ENCODE measurements around the gene SEMA3B.
"Not testable (repeated sequence)": the region's sequence is repeated elsewhere in the genome, so short reads cannot be mapped to it uniquely, and the experiment has no call there.

SEMA3B gene

DNA sequence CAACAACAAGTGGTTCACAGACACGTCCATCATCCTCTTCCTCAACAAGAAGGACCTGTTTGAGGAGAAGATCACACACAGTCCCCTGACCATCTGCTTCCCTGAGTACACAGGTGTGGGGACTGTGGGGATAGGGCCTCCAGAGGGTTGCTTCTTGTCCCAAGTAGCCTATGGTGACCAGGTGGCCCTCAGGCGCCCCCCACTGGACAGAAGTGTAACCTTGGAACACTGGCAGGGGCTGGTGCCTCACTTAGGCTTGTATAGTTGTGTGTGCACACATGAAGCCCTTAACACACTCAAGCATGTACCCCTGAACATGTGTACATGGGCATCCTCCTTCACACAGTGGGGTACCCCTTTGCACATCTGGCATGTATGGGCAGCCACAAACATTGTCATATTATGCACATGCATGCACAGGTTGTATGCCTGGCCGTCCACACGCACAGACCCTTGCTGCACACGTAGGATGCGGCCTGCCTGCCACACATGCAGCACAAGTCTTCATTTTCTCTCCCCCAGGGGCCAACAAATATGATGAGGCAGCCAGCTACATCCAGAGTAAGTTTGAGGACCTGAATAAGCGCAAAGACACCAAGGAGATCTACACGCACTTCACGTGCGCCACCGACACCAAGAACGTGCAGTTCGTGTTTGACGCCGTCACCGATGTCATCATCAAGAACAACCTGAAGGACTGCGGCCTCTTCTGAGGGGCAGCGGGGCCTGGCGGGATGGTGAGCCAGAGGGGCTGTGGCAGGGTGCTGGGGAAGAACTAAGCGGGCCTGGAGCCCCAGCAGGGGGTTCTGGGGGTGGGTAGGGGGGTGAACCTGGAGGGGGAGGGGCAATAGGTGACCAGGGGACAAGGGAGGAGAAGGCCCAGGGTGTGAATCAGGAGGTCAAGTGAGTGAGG, 11.7 kb upstream of the SEMA3B start:
- Histone ChIP-seq H3K4me1 (ENCODE audit: control insufficient read depth, insufficient read depth, low read length, poor library complexity, severe bottlenecking) (peaks cover 7% of the 10 kb centered on the region), H3K36me3 (ENCODE audit: control insufficient read depth, insufficient read depth, low read length) (peaks cover 64% of the 10 kb centered on the region), H3K27me3 (replicated peaks; ENCODE audit: control insufficient read depth, insufficient read depth, low read length, poor library complexity, severe bottlenecking) (no peaks in the 10 kb centered on the region), H3K27ac (ENCODE audit: insufficient read depth, low read length, poor library complexity, severe bottlenecking) (no peak overlapping the region), H3K4me3 (ENCODE audit: insufficient read depth, low read depth, low read length, poor library complexity, severe bottlenecking) (no peak overlapping the region), H3K9me3 (ENCODE audit: control insufficient read depth, low read length) (no peaks in the 10 kb centered on the region)
- no peak for DNase-seq

DNA sequence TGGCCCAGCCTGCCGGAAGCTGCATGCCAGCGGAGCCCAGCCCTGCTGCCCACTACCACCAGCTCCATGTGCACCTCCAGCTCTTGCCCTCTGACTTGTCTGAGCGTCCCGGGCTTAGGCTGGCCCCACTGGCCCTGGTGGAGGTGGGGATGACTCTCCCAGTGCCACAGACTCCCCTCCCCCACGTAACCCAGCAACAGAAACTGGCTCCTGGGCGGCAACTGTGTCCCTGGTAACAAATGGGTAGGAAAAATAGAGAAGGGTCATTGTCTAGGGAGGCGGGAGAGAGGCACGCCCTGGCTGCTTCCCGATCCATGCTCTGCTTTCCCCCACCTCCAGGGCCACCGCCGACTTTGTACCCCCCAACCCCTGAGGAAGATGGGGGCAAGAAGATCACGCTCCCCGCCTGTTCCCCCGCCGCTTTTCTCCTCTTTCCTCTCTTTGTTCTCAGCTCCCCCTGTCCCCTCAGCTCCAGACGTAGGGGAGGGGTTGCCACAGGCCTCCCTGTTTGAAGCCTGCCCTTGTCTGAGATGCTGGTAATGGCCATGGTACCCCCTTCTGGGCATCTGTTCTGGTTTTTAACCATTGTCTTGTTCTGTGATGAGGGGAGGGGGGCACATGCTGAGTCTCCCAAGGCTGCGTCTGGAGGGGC, 10.8 kb upstream of the SEMA3B start:
- H3K9me3 ChIP-seq (ENCODE audit: control insufficient read depth, low read length), result no peaks in the 10 kb centered on the region
- H3K27me3 ChIP-seq (replicated peaks; ENCODE audit: control insufficient read depth, insufficient read depth, low read length, poor library complexity, severe bottlenecking), result no peaks in the 10 kb centered on the region
- no peak for DNase-seq
- peaks cover 7% of the 10 kb centered on the region for H3K4me1 ChIP-seq (ENCODE audit: control insufficient read depth, insufficient read depth, low read length, poor library complexity, severe bottlenecking)
- H3K4me3 ChIP-seq (ENCODE audit: insufficient read depth, low read depth, low read length, poor library complexity, severe bottlenecking), result no peak overlapping the region
- H3K36me3 ChIP-seq (ENCODE audit: control insufficient read depth, insufficient read depth, low read length), result peaks cover 54% of the 10 kb centered on the region
- no peak overlapping the region for H3K27ac ChIP-seq (ENCODE audit: insufficient read depth, low read length, poor library complexity, severe bottlenecking)

DNA sequence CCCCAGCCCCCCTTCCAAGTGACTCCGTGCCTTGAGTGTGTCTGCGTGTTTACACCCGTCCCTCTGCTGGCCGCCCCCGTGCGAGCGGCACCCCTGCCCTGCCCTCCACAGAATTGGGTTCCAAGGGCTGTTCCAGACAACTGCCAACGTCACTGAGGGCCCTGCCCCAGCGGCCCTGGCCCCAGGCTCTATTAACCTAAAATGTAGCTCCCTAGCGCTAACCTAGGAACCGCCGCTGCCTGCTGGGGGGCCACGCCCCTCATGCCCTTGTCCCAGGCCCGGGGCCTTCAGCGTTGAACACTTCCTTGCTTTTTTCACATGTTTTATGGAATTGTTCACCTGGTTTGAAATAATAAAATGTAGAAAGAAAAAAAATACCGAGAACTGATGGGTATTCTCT, 10.0 kb upstream of the SEMA3B start:
- DNase-seq, result no peak
- H3K9me3 ChIP-seq (ENCODE audit: control insufficient read depth, low read length), result no peaks in the 10 kb centered on the region
- H3K36me3 ChIP-seq (ENCODE audit: control insufficient read depth, insufficient read depth, low read length), result peaks cover 46% of the 10 kb centered on the region
- H3K27ac ChIP-seq (ENCODE audit: insufficient read depth, low read length, poor library complexity, severe bottlenecking), result no peak overlapping the region
- no peak overlapping the region for H3K4me3 ChIP-seq (ENCODE audit: insufficient read depth, low read depth, low read length, poor library complexity, severe bottlenecking)
- peaks cover 7% of the 10 kb centered on the region for H3K4me1 ChIP-seq (ENCODE audit: control insufficient read depth, insufficient read depth, low read length, poor library complexity, severe bottlenecking)
- no peaks in the 10 kb centered on the region for H3K27me3 ChIP-seq (replicated peaks; ENCODE audit: control insufficient read depth, insufficient read depth, low read length, poor library complexity, severe bottlenecking)

DNA sequence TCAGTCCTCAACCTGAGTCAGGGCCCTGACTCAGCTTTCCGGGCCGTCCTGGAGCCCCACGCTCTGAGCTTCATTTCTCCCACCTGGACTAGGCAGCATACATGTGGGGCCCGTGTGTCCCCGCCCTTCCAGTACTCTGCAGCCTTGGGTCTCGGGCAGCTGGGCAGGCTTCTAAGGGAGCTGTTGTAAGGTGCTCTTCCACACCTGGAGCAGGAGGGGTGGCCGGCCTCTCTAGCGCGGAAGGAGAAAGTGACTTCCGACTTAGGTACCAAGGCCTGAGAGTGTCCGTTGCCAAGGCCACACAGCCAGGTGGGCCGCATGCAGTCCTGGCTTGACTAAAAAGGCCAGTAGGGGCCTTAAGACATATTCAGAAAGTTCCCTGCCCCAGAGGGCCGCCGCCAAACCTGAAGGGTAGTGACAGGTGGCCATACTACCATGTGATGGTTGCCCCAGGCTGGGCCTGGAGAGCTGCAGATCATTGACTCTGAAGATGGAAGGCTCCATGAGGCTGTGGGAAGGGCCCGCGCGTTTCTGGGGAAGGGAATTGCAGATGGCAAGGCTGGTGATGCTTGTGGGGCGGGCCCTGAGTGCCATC, 9.4 kb upstream of the SEMA3B start:
- DNase-seq, result no peak
- H3K27ac ChIP-seq (ENCODE audit: insufficient read depth, low read length, poor library complexity, severe bottlenecking), result peak overlapping the region; percentile 57
- peaks cover 41% of the 10 kb centered on the region for H3K36me3 ChIP-seq (ENCODE audit: control insufficient read depth, insufficient read depth, low read length)
- no peaks in the 10 kb centered on the region for H3K27me3 ChIP-seq (replicated peaks; ENCODE audit: control insufficient read depth, insufficient read depth, low read length, poor library complexity, severe bottlenecking)
- H3K9me3 ChIP-seq (ENCODE audit: control insufficient read depth, low read length), result no peaks in the 10 kb centered on the region
- peaks cover 7% of the 10 kb centered on the region for H3K4me1 ChIP-seq (ENCODE audit: control insufficient read depth, insufficient read depth, low read length, poor library complexity, severe bottlenecking)
- peak overlapping the region; percentile 54 for H3K4me3 ChIP-seq (ENCODE audit: insufficient read depth, low read depth, low read length, poor library complexity, severe bottlenecking)

DNA sequence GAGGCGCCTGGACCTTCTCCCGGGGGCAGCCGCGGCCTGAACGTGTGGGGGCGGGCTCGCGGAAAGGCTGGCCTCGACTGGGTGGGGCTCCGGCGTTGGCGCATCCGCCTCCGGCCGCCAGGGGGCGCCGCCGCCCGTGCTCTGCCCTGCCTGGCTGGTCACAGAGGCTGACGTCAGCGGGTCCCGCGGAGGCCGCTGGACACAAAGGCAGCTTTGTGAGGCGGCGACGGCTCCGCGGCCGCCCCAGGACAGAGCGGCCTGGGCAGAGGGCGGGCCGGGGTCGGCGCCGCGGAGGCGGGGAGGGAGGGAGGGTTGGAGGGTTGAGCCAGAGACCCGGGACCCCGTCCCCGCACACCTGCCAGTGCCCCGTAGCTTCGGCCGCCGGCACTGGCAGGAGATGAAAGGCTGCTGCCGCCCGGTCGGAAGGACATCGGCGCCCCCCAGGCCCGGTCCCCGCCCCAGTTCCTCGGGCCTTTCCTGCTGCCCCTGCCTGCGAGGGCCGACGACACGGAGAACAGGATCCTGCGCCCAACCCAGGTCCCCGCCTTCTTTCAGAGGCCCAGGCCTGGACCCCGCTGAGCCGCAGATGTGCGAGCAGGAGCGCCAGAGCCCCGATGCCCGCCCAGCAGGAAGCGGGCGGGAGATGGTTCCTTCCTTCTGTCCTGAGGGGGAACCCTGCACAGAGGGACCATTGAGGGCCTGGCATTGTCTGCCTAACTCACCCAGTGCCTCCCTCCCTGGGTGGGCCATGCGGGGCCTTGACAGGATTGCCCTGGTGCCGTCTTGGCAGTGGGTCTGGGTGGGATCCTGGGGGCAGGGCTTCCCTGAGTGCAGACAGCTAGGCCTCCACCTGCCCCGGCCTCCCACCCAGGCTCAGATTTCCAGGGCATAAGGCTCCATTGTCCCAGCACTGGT, 8.7 kb upstream of the SEMA3B start:
- peak overlapping the region; percentile 57 for H3K27ac ChIP-seq (ENCODE audit: insufficient read depth, low read length, poor library complexity, severe bottlenecking)
- H3K36me3 ChIP-seq (ENCODE audit: control insufficient read depth, insufficient read depth, low read length), result peaks cover 33% of the 10 kb centered on the region
- peak overlapping the region; percentile 54 for H3K4me3 ChIP-seq (ENCODE audit: insufficient read depth, low read depth, low read length, poor library complexity, severe bottlenecking)
- H3K9me3 ChIP-seq (ENCODE audit: control insufficient read depth, low read length), result no peaks in the 10 kb centered on the region
- H3K4me1 ChIP-seq (ENCODE audit: control insufficient read depth, insufficient read depth, low read length, poor library complexity, severe bottlenecking), result peaks cover 7% of the 10 kb centered on the region
- no peaks in the 10 kb centered on the region for H3K27me3 ChIP-seq (replicated peaks; ENCODE audit: control insufficient read depth, insufficient read depth, low read length, poor library complexity, severe bottlenecking)
- peak; percentile 70 to 80 (median 72) for DNase-seq

DNA sequence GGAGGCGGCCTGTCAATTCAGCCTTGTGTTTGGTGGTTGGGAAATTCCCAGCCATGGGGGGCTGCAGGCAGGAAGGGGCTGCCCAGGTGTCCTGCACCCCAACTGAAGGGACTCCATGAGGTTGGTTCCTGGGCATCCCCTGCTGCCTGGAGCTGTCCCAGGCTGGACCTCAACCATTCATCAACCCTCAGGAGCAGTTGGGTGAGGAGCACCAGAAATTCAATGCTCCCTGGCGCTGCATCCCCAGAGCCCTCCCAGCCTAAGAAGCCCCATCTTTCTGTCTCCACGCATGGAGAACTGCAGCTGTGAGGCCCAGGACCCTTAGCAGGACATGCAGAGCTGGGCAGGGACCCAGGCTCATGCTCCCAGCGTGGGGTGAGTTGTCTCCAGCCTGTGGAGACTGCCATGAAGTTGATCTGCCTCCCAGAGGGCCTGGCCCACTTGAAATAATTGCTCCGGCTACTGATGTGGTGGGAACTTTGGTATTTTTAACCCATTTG, 8.0 kb upstream of the SEMA3B start:
- no peak for DNase-seq
- Histone ChIP-seq H3K9me3 (ENCODE audit: control insufficient read depth, low read length) (no peaks in the 10 kb centered on the region), H3K4me3 (ENCODE audit: insufficient read depth, low read depth, low read length, poor library complexity, severe bottlenecking) (no peak overlapping the region), H3K4me1 (ENCODE audit: control insufficient read depth, insufficient read depth, low read length, poor library complexity, severe bottlenecking) (peaks cover 7% of the 10 kb centered on the region), H3K27me3 (replicated peaks; ENCODE audit: control insufficient read depth, insufficient read depth, low read length, poor library complexity, severe bottlenecking) (no peaks in the 10 kb centered on the region), H3K27ac (ENCODE audit: insufficient read depth, low read length, poor library complexity, severe bottlenecking) (no peak overlapping the region), H3K36me3 (ENCODE audit: control insufficient read depth, insufficient read depth, low read length) (peaks cover 30% of the 10 kb centered on the region)

DNA sequence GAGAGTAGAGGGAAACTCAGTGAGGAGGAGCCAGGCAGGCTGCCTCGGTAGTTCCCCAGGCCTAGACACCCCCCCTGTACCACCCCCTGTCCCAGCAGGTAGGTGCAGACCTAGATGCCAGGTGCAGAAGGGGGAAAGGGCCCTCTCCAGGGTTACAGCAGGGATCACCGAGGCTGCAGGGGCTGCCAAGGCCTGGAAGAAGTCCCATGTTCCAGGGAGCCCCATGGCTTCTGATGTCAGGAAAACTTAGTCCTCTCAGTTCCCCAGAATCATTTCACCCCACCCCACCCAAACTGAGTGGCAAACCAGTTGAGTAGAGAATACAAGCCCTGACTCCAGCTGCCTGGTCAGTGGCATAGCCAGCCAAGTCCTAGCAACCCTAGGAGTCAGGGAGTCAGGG, 7.4 kb upstream of the SEMA3B start:
- H3K27me3 ChIP-seq (replicated peaks; ENCODE audit: control insufficient read depth, insufficient read depth, low read length, poor library complexity, severe bottlenecking), result no peaks in the 10 kb centered on the region
- DNase-seq, result no peak
- peaks cover 7% of the 10 kb centered on the region for H3K4me1 ChIP-seq (ENCODE audit: control insufficient read depth, insufficient read depth, low read length, poor library complexity, severe bottlenecking)
- no peak overlapping the region for H3K4me3 ChIP-seq (ENCODE audit: insufficient read depth, low read depth, low read length, poor library complexity, severe bottlenecking)
- H3K27ac ChIP-seq (ENCODE audit: insufficient read depth, low read length, poor library complexity, severe bottlenecking), result no peak overlapping the region
- no peaks in the 10 kb centered on the region for H3K9me3 ChIP-seq (ENCODE audit: control insufficient read depth, low read length)
- peaks cover 25% of the 10 kb centered on the region for H3K36me3 ChIP-seq (ENCODE audit: control insufficient read depth, insufficient read depth, low read length)

DNA sequence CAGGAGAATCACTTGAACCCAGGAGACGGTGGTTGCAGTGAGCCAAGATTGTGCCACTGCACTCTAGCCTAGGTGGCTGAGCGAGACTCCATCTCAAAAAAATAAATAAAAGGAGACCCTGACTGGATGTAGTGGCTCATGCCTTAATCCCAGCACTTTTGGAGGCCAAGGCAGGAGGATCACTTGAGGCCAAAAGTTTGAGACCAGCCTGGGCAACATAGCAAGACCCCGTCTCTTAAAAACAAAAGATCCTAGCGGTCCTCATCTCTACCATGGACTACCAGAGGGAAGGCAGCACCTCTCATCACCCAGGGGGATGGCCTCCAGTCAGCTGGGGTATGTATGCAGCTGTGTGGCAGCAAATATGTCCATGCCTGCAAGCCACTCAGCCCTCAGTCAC, 6.7 kb upstream of the SEMA3B start:
- not testable (repeated sequence) for H3K9me3 ChIP-seq (ENCODE audit: control insufficient read depth, low read length); H3K4me1 ChIP-seq (ENCODE audit: control insufficient read depth, insufficient read depth, low read length, poor library complexity, severe bottlenecking); H3K27ac ChIP-seq (ENCODE audit: insufficient read depth, low read length, poor library complexity, severe bottlenecking); H3K4me3 ChIP-seq (ENCODE audit: insufficient read depth, low read depth, low read length, poor library complexity, severe bottlenecking); DNase-seq; H3K27me3 ChIP-seq (replicated peaks; ENCODE audit: control insufficient read depth, insufficient read depth, low read length, poor library complexity, severe bottlenecking)
- peaks cover 18% of the 10 kb centered on the region for H3K36me3 ChIP-seq (ENCODE audit: control insufficient read depth, insufficient read depth, low read length)

DNA sequence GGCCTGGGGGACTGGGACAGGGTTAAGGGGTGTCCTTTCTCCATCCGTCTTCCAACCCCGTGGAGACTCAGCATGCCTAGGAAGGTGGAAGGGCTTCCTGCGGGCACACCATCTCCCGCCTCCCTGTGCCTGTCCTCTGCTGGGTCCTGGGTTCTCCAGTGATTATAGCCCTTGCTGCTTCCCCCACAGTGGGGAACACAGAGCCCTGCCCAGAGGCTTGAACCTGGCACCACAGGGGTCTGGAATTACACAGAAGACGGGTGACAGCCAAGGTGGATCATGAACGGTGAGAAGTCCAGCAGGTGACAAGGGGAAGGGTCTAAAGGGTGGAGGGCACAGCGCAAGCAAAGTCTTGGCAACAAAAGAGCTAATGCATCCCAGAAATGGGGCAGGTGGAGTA, 6.2 kb upstream of the SEMA3B start:
- no peak overlapping the region for H3K27ac ChIP-seq (ENCODE audit: insufficient read depth, low read length, poor library complexity, severe bottlenecking)
- H3K4me3 ChIP-seq (ENCODE audit: insufficient read depth, low read depth, low read length, poor library complexity, severe bottlenecking), result no peak overlapping the region
- no peak for DNase-seq
- peaks cover 7% of the 10 kb centered on the region for H3K4me1 ChIP-seq (ENCODE audit: control insufficient read depth, insufficient read depth, low read length, poor library complexity, severe bottlenecking)
- peaks cover 5% of the 10 kb centered on the region for H3K27me3 ChIP-seq (replicated peaks; ENCODE audit: control insufficient read depth, insufficient read depth, low read length, poor library complexity, severe bottlenecking)
- no peaks in the 10 kb centered on the region for H3K9me3 ChIP-seq (ENCODE audit: control insufficient read depth, low read length)
- peaks cover 12% of the 10 kb centered on the region for H3K36me3 ChIP-seq (ENCODE audit: control insufficient read depth, insufficient read depth, low read length)
